ENCODE results near the gene MRPS22.
"Not testable (repeated sequence)": the region's sequence is repeated elsewhere in the genome, so short reads cannot be mapped to it uniquely, and the experiment has no call there.

The MRPS22 gene

GRCh38 chr3:139388077-139388476, 44.3 kb downstream of the MRPS22 start:
- Histone ChIP-seq H3K4me3 (peak overlapping the region; percentile 72 to 99), H3K27ac (no peak overlapping the region)
- intact Hi-C loops (cut with DNase I; ENCODE audit: low total_unique reads): loop anchor here (5.0 kb wide), 2 partner anchors 41 to 1201 kb away; partner anchors contain the start of gene ARMC8

GRCh38 chr3:139388821-139389551, 45.2 kb downstream of the MRPS22 start:
- Histone ChIP-seq H3K36me3 (no peaks in the 10 kb centered on the region), H3K9me3 (no peaks in the 10 kb centered on the region), H3K27ac (peak overlapping the region; percentile 89 to 99), H3K27me3 (no peaks in the 10 kb centered on the region), H3K4me3 (peak overlapping the region; percentile 72 to 99), H3K4me1 (peaks cover 0 to 57% (median 22%) of the 10 kb centered on the region in 4 donors)
- intact Hi-C loops (cut with DNase I; ENCODE audit: low total_unique reads): loop anchor here (5.0 kb wide), 2 partner anchors 42 to 1202 kb away; partner anchors contain the start of gene ARMC8
- DNase-seq: no peak
- no peak for TF ChIP-seq CTCF (IDR thresholded peaks at IDR 0.05)

More at GRCh38 chr3:139388077-139388476, 44.3 kb downstream of the MRPS22 start:
- Histone ChIP-seq H3K9me3 (no peaks in the 10 kb centered on the region), H3K27me3 (no peaks in the 10 kb centered on the region), H3K36me3 (peaks cover under 1 to 3% (median under 1%) of the 10 kb centered on the region in 3 donors), H3K4me1 (peaks cover 0 to 65% (median 22%) of the 10 kb centered on the region in 4 donors)
- no peak for TF ChIP-seq CTCF (IDR thresholded peaks at IDR 0.05)
- no peak for DNase-seq

GRCh38 chr3:139389552-139390368, 45.9 kb downstream of the MRPS22 start, which contains the start of gene COPB2:
Gene COPB2, minus strand, starts transcription at chr3:139389647. Its CDS starts 97 bp downstream, at chr3:139389550.
- H3K27ac ChIP-seq: peak within 1 kb of the TSS; percentile 89 to 99
- TF ChIP-seq CTCF (IDR thresholded peaks at IDR 0.05): no peak
- H3K27me3 ChIP-seq: no peaks in the 10 kb centered on the region
- DNase-seq: peak; percentile 99 to 100
- H3K36me3 ChIP-seq: no peaks in the 10 kb centered on the region
- peak within 1 kb of the TSS; percentile 72 to 99 for H3K4me3 ChIP-seq
- intact Hi-C loops (cut with DNase I; ENCODE audit: low total_unique reads): loop anchor here (5.0 kb wide), 2 partner anchors 42 to 1202 kb away; partner anchors contain the start of gene ARMC8
- H3K9me3 ChIP-seq: no peaks in the 10 kb centered on the region
- H3K4me1 ChIP-seq: peaks cover 0 to 50% (median 22%) of the 10 kb centered on the region in 4 donors

- Histone ChIP-seq H3K4me3 (no peak overlapping the region), H3K27me3 (no peaks in the 10 kb centered on the region), H3K4me1 (peaks cover 0 to 11% (median 4%) of the 10 kb centered on the region in 4 donors), H3K27ac (no peak overlapping the region), H3K36me3 (peaks cover 0 to 2% (median 0%) of the 10 kb centered on the region in 3 donors), H3K9me3 (no peaks in the 10 kb centered on the region)
- DNase-seq: no peak
- intact Hi-C loops (cut with DNase I; ENCODE audit: low total_unique reads): no loop called here
- no peak for TF ChIP-seq CTCF (IDR thresholded peaks at IDR 0.05)
These were observed 50.3 kb downstream of the MRPS22 start for GRCh38 chr3:139394116-139394515.

- H3K27me3 ChIP-seq: no peaks in the 10 kb centered on the region
- H3K4me1 ChIP-seq: no peaks in the 10 kb centered on the region
- intact Hi-C loops (cut with DNase I; ENCODE audit: low total_unique reads): no loop called here
- no peak for DNase-seq
- H3K27ac ChIP-seq: no peak overlapping the region
- no peak for TF ChIP-seq CTCF (IDR thresholded peaks at IDR 0.05)
- H3K9me3 ChIP-seq: peaks cover 0 to 6% (median 4%) of the 10 kb centered on the region in 3 donors
- no peak overlapping the region for H3K4me3 ChIP-seq
- peaks cover 0 to 4% (median 0%) of the 10 kb centered on the region in 3 donors for H3K36me3 ChIP-seq
These were observed 52.9 kb downstream of the MRPS22 start for GRCh38 chr3:139396707-139397106.

GRCh38 chr3:139401155-139401554, 57.3 kb downstream of the MRPS22 start:
- H3K27me3 ChIP-seq; H3K4me1 ChIP-seq; DNase-seq; H3K27ac ChIP-seq; H3K4me3 ChIP-seq; intact Hi-C loops (cut with DNase I; ENCODE audit: low total_unique reads): not testable (repeated sequence)
- H3K9me3 ChIP-seq: peaks cover 0 to 29% (median 20%) of the 10 kb centered on the region in 3 donors
- peaks cover 0 to 28% (median 9%) of the 10 kb centered on the region in 3 donors for H3K36me3 ChIP-seq
